Amniotic stem cell (primary cell): Measurements from ENCODE around the gene RBM10.

Experiments
- DNase-seq: peaks from one replicate; lab custom pipeline; 2025; lab: John Stamatoyannopoulos, UW

The RBM10 gene

GRCh38 chrX:47148946-47149345 is 3.9 kb downstream of the RBM10 start:
- DNase-seq = no peak

DNA sequence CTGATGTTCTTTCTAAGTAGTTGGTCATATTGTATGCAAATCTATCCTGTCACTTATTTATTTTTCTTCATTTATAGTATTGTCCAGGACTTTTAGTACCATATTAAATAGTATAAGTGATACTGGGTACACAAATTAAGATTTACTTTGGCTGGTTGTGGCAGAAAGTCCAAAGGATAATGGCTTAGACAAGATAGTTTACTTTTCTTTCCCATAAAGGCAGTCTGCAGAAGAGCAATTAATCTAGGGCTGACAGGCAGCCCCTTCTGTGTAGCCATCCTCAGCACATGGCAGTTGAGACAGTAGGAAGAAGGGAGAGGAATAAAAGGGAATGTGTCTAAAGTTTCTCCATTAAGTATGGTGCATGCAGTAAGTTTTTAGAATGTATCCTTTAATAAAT is 6.4 kb downstream of the RBM10 start:
- no peak for DNase-seq

- DNase-seq = no peak
Measured at GRCh38 chrX:47156611-47157520, 11.8 kb downstream of the RBM10 start.

GRCh38 chrX:47158131-47158530 is 13.1 kb downstream of the RBM10 start:
- no peak for DNase-seq

DNA sequence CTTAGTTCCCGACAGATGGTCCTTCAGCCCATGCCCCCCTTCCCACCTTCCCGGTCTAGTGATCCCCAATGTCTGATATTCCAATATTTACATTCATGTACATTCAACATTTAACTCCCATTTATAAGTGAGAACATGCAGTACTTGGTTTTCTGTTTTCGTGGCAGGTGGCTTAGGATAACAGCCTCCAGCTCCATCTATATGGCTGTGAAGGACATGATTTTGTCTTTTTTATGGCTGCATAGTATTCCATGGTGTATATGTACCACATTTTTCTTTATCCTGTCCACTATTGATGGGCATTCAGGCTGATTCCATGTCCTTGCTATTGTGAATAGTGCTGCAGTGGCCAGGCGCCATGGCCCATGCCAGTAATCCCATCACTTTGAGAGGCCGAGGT is 13.8 kb downstream of the RBM10 start:
- no peak for DNase-seq

DNA sequence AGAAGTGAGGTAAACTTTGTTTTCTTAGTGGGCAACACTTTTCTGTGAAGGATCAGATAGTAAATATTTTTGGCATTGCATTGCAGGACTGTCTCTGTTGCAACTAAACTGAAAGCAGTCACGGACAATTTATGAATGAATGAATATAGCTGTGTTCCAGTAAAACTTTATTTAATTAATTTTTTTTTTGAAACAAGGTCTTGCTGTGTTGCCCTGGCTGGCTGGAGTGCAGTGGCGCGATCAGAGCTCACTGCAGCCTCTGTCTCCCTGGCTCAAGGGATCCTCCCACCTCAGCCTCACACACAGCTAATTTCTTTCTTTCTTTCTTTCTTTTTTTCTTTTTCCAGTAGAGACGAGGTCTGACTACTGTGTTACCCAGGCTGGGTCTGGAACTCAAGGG is 15.8 kb downstream of the RBM10 start:
- no peak for DNase-seq

GRCh38 chrX:47162927-47163583 is 18.0 kb downstream of the RBM10 start:
- no peak for DNase-seq

DNA sequence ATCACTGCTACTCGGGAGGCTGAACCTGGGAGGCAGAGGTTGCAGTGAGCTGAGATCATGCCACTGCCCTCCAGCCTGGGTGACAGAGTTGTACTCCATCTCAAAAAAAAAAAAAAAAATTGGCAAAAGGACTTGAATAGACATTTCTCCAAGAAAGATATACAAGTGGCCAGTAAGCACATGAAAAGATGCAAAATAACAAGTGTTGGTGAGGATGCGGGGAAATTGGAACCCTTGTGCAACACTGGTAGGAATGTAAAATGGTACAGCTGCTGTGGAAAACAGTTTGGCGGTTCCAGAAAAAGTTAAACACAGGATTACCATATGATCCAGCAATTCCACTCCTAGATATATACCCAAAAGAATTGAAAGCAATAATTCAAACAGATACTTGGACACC is 19.4 kb downstream of the RBM10 start:
- DNase-seq = no peak

DNA sequence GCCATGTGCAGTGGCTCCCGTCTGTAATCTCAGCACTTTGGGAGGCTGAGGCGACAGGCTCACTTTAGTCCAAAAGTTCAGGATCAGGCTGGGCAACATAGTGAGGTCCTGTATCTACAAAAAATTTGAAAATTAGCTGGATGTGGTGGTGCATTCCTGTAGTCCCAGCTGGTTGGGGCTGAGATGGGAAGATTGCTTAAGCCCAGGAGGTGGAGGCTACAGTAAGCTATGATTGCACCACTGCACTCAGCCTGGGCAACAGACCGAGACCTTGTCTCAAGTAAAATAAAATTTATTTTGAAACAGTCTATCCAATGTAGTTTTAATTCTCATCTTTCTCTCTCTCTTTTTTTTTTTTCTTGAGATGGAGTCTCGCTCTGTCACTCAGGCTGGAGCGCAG is 21.1 kb downstream of the RBM10 start:
- DNase-seq = no peak

DNA sequence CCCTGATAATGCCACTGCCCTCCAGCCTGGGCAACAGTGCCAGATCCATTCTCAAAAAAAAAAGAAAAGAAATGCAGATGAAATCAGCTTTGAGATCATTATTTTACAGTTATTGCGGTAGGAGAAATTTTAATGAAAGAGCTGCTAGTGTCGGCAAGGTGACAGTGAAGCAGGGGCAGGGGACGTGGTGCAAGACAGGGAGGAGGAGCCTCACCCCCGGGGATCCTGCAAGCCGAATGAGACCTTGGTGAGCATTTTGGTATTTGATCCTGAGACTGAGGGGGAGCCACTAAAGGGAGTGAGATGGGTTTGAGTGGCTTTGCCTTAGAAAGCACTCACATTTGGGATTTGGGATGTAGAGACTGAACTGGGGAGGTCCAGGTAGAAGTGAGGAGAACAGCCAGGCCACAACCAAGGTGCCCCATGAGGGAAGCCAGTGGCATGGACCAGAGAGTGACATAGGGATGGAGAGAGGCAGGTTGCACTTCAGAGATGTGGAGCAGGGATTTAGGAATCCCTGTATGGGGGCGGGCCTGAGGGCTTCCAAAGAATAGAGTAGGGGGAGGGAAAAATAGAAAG is 23.6 kb downstream of the RBM10 start:
- no peak for DNase-seq

DNA sequence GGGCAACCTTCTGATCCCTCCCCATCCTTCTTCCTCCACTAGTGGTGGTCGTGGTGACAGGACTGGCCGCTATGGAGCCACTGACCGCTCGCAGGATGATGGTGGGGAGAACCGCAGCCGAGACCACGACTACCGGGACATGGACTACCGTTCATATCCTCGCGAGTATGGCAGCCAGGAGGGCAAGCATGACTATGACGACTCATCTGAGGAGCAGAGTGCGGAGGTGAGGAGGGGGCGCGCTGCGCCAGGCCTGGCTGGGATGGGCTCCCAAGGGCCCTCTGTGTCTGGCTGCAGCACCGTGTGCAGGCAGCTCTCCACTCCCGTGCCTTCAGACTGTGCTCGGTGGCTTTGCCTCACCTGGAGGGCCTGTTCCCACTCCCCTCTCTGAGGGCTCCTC is 24.3 kb downstream of the RBM10 start:
- DNase-seq = no peak

DNA sequence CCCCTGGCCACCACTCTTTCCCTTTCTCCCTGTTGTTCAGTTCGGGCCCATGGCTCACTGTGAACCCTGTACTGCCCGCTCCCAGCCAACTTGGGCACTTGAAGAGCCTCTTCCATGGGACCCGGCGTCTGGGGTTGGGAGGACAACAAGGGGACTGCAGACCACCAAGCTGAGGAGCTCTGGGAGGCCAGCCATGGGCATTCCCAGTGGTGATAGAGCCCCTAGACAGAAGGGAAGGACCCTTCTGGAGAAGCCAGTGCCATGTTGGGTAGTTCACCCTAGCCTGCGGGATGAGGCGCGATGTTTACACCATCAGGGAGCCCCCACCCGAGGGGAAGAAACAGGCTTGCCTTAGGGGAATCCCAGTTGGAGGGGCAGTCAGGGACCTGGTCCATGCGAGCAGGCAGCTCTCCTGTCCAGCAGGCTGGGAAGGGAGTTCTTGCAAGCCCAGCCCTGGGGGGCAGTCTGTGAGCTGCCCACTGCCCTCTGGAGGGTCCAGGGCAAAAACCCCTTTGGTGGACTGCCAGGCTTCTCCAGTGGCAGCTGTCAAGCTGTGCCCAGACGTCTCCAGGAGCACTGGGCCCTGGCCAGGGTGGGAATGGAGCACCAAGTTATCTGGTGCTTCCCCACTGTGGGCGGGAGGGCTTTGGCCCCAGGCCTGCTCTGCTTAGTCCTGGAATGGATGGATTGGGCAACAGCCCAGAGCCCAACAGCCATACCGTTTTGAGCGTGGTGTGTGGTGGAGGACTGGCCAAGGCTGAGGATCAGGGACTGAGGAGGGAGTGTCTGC is 24.9 kb downstream of the RBM10 start:
- no peak for DNase-seq

GRCh38 chrX:47170861-47171692 is 26.1 kb downstream of the RBM10 start:
- no peak for DNase-seq

- no peak for DNase-seq
Measured at GRCh38 chrX:47171996-47172395, 27.0 kb downstream of the RBM10 start.

DNA sequence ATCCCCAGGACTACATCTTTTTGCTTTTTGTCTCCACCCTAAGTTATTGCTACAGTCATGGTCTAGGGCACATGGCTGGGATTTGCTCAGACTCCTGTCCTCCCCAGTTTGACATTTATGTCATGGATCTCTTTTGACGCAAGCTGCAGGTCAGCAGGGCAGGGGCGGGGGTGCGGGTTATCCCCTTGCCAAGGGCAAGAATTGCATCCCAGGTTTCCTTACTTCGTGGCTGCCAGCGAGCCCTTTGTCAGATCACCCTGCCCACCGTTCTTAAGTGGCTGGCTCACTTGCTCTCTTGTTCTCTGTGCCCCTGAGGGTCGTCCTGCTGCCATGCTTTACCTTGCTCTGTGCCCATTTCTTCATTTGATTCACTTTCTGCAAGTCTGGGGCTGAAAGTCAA is 27.5 kb downstream of the RBM10 start:
- no peak for DNase-seq

DNA sequence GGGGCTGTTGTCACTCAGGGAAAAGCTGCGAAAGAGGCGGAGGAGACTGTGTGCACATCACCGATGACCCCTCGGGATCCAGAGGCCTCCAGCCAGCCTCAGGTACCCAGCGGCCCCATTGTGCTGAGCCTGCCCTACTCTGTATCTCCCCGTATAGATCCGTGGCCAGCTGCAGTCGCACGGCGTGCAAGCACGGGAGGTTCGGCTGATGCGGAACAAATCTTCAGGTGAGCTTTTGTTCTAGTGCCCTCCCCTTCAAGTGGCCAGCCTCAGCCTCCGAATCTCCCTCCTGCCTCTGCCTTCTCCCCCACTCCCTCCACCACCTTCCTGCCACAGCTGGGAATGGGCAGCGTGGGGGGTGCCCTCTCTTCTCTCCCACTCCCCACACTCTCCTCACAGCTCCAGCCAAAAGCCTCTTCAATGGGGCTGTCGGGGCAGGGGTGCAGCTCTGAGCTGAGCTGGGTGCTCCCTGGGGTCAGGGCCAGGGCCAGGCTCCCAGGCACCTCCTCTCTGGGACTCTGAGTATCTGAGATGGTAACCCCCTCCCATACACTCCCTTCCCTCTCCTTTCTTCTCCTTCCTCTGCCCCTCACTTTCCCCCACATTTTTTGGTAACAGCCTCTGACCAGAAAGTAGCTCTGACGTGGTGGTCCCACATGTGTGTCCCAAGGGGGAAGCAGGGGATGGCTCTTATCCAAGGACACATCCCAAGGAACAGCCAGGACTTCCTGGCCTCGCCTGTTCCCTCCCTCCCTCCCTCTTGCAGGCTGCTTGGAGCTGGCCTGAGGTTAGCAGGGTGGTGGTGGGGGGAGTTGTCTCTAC is 28.2 kb downstream of the RBM10 start:
- no peak for DNase-seq

DNA sequence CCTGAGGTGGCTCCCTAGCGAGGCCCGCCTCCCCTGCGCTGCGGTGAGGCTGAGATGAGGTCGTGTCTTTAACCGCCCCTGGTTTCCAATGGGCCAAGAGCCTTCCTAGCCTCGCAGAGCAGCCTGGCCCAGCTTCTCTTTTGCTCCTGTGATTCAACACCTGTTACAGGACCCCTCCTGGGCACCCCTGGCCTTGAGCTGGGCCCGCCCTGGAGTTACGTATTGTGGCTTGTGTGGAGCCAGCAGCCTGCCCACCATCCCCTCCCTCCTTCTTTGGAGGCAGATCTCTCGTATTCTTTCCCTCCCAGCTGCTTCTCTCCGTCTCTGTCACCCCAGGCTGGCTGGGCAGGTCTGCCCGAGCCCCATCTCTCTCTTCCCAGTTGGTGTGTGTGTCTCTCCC is 29.4 kb downstream of the RBM10 start:
- DNase-seq = no peak

DNA sequence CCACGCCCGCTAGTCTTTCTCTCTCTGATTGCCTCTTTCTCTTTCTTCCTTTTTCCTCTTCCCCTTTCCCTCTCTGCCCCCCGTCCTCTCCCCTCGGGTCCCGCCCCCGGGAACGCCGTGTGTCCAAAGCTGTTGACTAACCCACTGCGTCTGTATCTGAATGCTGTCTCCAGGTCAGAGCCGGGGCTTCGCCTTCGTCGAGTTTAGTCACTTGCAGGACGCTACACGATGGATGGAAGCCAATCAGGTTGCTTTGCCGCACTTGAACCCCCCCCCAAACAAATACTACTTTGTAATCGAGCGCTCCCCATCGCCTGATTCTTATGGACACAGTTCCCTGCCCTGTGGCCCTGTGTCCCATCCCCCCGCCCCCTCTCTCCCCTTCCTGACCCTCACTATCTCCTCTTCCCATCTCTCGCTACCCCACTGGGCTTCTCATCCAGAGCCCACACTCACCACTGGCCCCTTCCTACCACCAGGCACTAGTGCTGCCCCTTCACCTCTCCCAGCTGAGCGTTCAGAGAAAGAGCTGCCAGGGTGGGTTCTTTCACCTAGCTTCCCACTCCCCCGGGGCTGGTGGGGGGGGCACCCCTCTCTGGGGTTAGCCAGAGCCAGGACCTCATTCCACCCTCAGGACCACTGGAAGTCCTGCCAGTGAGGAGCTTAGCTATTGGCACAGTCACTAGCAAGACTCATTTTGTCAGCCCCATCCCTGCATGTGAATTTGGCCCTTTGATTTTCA is 30.0 kb downstream of the RBM10 start:
- DNase-seq = no peak

DNA sequence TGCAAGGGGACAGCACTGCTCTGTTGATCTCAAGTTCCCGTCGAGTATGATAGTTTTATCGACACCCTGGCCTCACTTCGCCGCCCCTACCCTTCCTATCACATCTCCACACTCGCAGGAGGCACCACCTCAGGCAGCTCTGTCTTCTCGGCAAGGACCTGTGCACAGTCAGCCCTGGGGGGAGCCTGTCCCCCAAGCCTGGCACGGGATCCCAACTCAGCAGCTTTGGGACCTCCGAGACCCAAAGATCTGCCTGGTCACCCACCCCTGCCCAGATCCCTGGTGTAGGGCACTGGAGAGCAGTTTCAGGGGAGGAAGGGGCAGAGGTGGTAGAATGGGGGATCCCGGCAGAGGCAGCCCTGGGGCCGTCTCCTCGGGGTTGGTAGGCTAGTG is 30.6 kb downstream of the RBM10 start:
- DNase-seq = no peak
